ENCODE data around the gene SIPA1L3.

Gene SIPA1L3

GRCh38 chr19:38071647-38072046, 164.6 kb downstream of the SIPA1L3 start:
- Histone ChIP-seq H3K4me1 (ENCODE audit: insufficient read depth, low read length) (no peaks in the 10 kb centered on the region), H3K4me3 (ENCODE audit: low read depth in 1 of 2, low read length in 2 of 2) (no peak overlapping the region), H3K9me3 (ENCODE audit: low read length) (no peaks in the 10 kb centered on the region), H3K36me3 (ENCODE audit: insufficient read depth, low read length) (no peaks in the 10 kb centered on the region), H3K27ac (ENCODE audit: low read depth, low read length) (no peak overlapping the region), H3K9ac (ENCODE audit: low read length) (no peak overlapping the region), H3K27me3 (ENCODE audit: control insufficient read depth in 1 of 2, insufficient read depth in 2 of 2, low read length in 2 of 2) (no peaks in the 10 kb centered on the region)

GRCh38 chr19:38072776-38073750, 166.1 kb downstream of the SIPA1L3 start:
- Histone ChIP-seq H3K36me3 (ENCODE audit: insufficient read depth, low read length) (no peaks in the 10 kb centered on the region), H3K27ac (ENCODE audit: low read depth, low read length) (no peak overlapping the region), H3K9ac (ENCODE audit: low read length) (no peak overlapping the region)

GRCh38 chr19:38073841-38074685, 167.1 kb downstream of the SIPA1L3 start:
- Histone ChIP-seq H3K9me3 (ENCODE audit: low read length) (no peaks in the 10 kb centered on the region), H3K4me3 (ENCODE audit: low read depth in 1 of 2, low read length in 2 of 2) (no peak overlapping the region), H3K27me3 (ENCODE audit: control insufficient read depth in 1 of 2, insufficient read depth in 2 of 2, low read length in 2 of 2) (no peaks in the 10 kb centered on the region), H3K4me1 (ENCODE audit: insufficient read depth, low read length) (no peaks in the 10 kb centered on the region), H3K9ac (ENCODE audit: low read length) (no peak overlapping the region), H3K27ac (ENCODE audit: low read depth, low read length) (no peak overlapping the region), H3K36me3 (ENCODE audit: insufficient read depth, low read length) (no peaks in the 10 kb centered on the region)

More at GRCh38 chr19:38072776-38073750, 166.1 kb downstream of the SIPA1L3 start:
- H3K4me3 ChIP-seq (ENCODE audit: low read depth in 1 of 2, low read length in 2 of 2) = no peak overlapping the region
- no peaks in the 10 kb centered on the region for H3K4me1 ChIP-seq (ENCODE audit: insufficient read depth, low read length)
- no peaks in the 10 kb centered on the region for H3K9me3 ChIP-seq (ENCODE audit: low read length)
- no peaks in the 10 kb centered on the region for H3K27me3 ChIP-seq (ENCODE audit: control insufficient read depth in 1 of 2, insufficient read depth in 2 of 2, low read length in 2 of 2)

- H3K9me3 ChIP-seq (ENCODE audit: low read length) = no peaks in the 10 kb centered on the region
- H3K4me3 ChIP-seq (ENCODE audit: low read depth in 1 of 2, low read length in 2 of 2) = no peak overlapping the region
- no peaks in the 10 kb centered on the region for H3K4me1 ChIP-seq (ENCODE audit: insufficient read depth, low read length)
- H3K36me3 ChIP-seq (ENCODE audit: insufficient read depth, low read length) = no peaks in the 10 kb centered on the region
- no peaks in the 10 kb centered on the region for H3K27me3 ChIP-seq (ENCODE audit: control insufficient read depth in 1 of 2, insufficient read depth in 2 of 2, low read length in 2 of 2)
- no peak overlapping the region for H3K27ac ChIP-seq (ENCODE audit: low read depth, low read length)
- H3K9ac ChIP-seq (ENCODE audit: low read length) = no peak overlapping the region
These were observed 169.3 kb downstream of the SIPA1L3 start for GRCh38 chr19:38076337-38076736.

- Histone ChIP-seq H3K36me3 (ENCODE audit: insufficient read depth, low read length) (no peaks in the 10 kb centered on the region), H3K27me3 (ENCODE audit: control insufficient read depth in 1 of 2, insufficient read depth in 2 of 2, low read length in 2 of 2) (no peaks in the 10 kb centered on the region), H3K9me3 (ENCODE audit: low read length) (no peaks in the 10 kb centered on the region), H3K4me3 (ENCODE audit: low read depth in 1 of 2, low read length in 2 of 2) (no peak overlapping the region), H3K4me1 (ENCODE audit: insufficient read depth, low read length) (no peaks in the 10 kb centered on the region), H3K9ac (ENCODE audit: low read length) (no peak overlapping the region), H3K27ac (ENCODE audit: low read depth, low read length) (no peak overlapping the region)
These were observed 171.4 kb downstream of the SIPA1L3 start for GRCh38 chr19:38078302-38078930.

GRCh38 chr19:38079926-38080380, 172.9 kb downstream of the SIPA1L3 start:
- Histone ChIP-seq H3K9ac (ENCODE audit: low read length) (no peak overlapping the region), H3K27me3 (ENCODE audit: control insufficient read depth in 1 of 2, insufficient read depth in 2 of 2, low read length in 2 of 2) (no peaks in the 10 kb centered on the region), H3K27ac (ENCODE audit: low read depth, low read length) (no peak overlapping the region), H3K4me3 (ENCODE audit: low read depth in 1 of 2, low read length in 2 of 2) (no peak overlapping the region), H3K9me3 (ENCODE audit: low read length) (no peaks in the 10 kb centered on the region), H3K36me3 (ENCODE audit: insufficient read depth, low read length) (no peaks in the 10 kb centered on the region), H3K4me1 (ENCODE audit: insufficient read depth, low read length) (no peaks in the 10 kb centered on the region)

- no peaks in the 10 kb centered on the region for H3K27me3 ChIP-seq (ENCODE audit: control insufficient read depth in 1 of 2, insufficient read depth in 2 of 2, low read length in 2 of 2)
- no peak overlapping the region for H3K4me3 ChIP-seq (ENCODE audit: low read depth in 1 of 2, low read length in 2 of 2)
- no peak overlapping the region for H3K27ac ChIP-seq (ENCODE audit: low read depth, low read length)
- H3K4me1 ChIP-seq (ENCODE audit: insufficient read depth, low read length) = no peaks in the 10 kb centered on the region
- H3K9me3 ChIP-seq (ENCODE audit: low read length) = no peaks in the 10 kb centered on the region
- H3K36me3 ChIP-seq (ENCODE audit: insufficient read depth, low read length) = no peaks in the 10 kb centered on the region
- H3K9ac ChIP-seq (ENCODE audit: low read length) = no peak overlapping the region
These were observed 174.7 kb downstream of the SIPA1L3 start for GRCh38 chr19:38081547-38082255.

GRCh38 chr19:38082256-38083118, 175.5 kb downstream of the SIPA1L3 start:
- Histone ChIP-seq H3K27ac (ENCODE audit: low read depth, low read length) (no peak overlapping the region), H3K9ac (ENCODE audit: low read length) (no peak overlapping the region), H3K27me3 (ENCODE audit: control insufficient read depth in 1 of 2, insufficient read depth in 2 of 2, low read length in 2 of 2) (no peaks in the 10 kb centered on the region), H3K4me1 (ENCODE audit: insufficient read depth, low read length) (no peaks in the 10 kb centered on the region), H3K9me3 (ENCODE audit: low read length) (no peaks in the 10 kb centered on the region), H3K36me3 (ENCODE audit: insufficient read depth, low read length) (no peaks in the 10 kb centered on the region), H3K4me3 (ENCODE audit: low read depth in 1 of 2, low read length in 2 of 2) (no peak overlapping the region)

GRCh38 chr19:38084196-38084595, 177.2 kb downstream of the SIPA1L3 start:
- Histone ChIP-seq H3K27ac (ENCODE audit: low read depth, low read length) (no peak overlapping the region), H3K9me3 (ENCODE audit: low read length) (no peaks in the 10 kb centered on the region), H3K36me3 (ENCODE audit: insufficient read depth, low read length) (no peaks in the 10 kb centered on the region), H3K4me1 (ENCODE audit: insufficient read depth, low read length) (no peaks in the 10 kb centered on the region), H3K27me3 (ENCODE audit: control insufficient read depth in 1 of 2, insufficient read depth in 2 of 2, low read length in 2 of 2) (no peaks in the 10 kb centered on the region), H3K9ac (ENCODE audit: low read length) (no peak overlapping the region), H3K4me3 (ENCODE audit: low read depth in 1 of 2, low read length in 2 of 2) (no peak overlapping the region)

GRCh38 chr19:38089440-38089839, 182.4 kb downstream of the SIPA1L3 start:
- Histone ChIP-seq H3K9ac (ENCODE audit: low read length) (no peak overlapping the region), H3K4me3 (ENCODE audit: low read depth in 1 of 2, low read length in 2 of 2) (no peak overlapping the region), H3K27me3 (ENCODE audit: control insufficient read depth in 1 of 2, insufficient read depth in 2 of 2, low read length in 2 of 2) (no peaks in the 10 kb centered on the region), H3K27ac (ENCODE audit: low read depth, low read length) (no peak overlapping the region), H3K36me3 (ENCODE audit: insufficient read depth, low read length) (no peaks in the 10 kb centered on the region), H3K4me1 (ENCODE audit: insufficient read depth, low read length) (no peaks in the 10 kb centered on the region), H3K9me3 (ENCODE audit: low read length) (no peaks in the 10 kb centered on the region)
